Effector CD4-positive, alpha-beta T cell (primary cell): ENCODE data around the gene PHACTR3.
"Not testable (repeated sequence)": the region's sequence is repeated elsewhere in the genome, so short reads cannot be mapped to it uniquely, and the experiment has no call there.

Experiments
- DNase-seq: peaks from one replicate; pipeline ENCODE4 v3.0.0-alpha.2; 2020

Gene PHACTR3

DNA sequence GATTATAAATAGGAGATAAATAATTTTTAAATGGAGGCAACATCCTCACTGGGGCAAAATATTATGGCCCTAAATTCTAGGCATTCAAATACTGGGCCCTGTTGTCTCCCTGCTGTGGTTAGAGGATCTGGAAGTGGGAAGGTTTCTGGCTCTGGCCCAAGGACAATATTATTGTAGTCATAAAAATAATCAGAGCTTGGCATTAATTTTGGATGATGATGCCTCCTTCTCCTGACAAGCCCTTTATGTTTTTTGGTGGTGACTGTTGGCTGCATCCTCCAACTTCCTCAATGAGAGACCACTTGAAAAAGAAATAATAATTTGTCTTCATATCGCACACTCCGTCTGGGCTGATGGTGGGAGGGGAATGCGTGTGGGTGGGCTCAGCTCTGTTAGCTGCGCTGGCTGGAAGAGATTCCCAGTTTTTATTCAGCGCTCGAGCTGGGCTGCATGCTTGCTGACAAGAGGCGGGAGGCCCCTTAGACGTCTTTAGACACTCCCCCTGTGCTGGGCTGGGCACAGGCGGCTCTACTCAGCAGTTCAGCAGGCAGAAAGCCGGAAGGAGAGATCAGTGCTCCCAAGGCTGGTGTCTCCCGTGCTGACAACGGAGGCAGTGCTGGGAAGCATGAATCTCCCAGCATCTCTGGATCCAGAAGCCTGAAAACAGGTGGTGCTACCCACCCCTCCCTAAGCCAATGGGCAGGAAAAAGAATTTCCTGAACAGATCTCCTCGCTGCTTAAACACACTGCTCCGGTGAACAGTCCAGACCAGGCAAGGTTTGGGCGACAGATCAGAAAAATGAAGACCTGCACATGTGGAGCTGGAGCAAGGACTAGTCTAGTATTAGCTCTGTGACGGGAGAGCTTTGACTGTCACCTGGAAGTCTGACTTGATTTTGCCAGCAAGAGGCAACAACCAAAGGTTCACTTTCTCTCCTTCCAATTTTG, 231.4 kb downstream of the PHACTR3 start:
- no peak for DNase-seq

DNA sequence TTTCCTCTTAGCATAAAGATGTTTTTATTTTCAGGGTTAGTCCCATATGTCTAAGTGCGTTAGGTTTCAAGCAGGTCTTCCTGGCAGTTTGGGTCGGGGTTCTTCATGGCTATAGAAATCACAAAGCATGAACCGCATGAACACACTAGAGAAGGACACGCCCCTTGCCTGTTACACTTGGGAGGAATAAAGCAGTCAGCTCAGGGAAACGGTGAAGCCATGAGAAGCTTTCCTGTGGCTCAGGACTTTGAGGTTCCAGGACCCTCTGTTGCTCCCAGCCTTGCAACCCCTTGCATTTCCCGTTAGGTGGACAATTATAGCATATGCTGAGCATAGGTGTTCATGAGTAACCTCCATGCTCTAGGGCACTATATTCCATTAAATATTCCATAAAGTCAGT, 232.4 kb downstream of the PHACTR3 start:
- no peak for DNase-seq

DNA sequence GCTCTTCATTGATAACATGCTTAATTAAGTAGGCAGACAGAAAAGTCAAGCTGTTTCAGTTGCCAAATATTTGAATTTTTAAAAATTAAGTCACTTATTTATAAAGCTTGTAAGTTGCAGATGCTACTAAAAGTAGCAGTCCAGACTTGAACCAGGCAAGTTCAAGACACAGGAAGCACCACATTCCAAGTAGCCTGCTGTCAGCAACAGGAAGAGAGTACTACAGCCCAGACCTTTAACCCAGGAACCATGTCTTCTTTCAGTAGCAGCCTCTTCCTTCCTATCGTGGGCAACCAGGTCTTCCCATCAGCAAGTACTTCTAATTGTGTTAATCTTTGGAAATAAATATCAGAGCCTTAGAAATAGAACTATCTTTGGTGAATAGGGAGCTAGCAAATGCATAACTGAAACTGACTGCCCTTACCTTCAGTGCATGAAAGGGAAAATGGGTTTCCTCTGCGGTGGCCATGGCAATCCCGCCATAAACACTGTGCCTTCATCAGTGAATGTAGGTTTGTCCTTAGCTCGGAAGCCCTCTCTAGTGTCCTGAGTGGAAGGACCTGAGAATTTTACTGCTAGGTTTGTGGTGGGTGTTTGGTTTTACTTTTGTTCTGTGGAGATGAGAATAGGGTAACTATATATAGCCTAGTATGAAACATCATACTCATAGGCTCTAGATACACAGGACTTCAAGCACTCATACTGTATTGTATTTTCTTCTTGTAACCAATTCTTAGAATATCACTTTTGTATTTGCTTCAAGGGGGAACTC, 233.5 kb downstream of the PHACTR3 start:
- no peak for DNase-seq

DNA sequence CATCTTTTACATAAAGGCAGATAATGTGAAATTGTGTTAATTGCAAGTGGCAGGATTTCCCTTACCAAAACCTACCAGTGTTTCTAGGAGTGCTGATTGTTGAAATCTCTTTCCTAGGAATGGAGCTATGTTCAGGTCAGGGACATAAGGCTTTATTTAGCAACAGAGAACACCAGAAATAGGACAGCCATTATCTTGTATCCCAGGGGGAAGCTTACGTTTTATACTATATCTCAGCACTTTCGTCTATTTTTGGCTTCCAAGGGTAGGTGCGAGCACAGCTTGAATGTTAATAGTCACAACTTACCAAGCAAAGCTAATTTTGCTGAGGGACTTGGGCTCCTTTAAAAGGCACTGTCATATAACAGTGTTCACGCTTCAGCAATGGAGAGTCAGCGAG, 235.1 kb downstream of the PHACTR3 start:
- no peak for DNase-seq

DNA sequence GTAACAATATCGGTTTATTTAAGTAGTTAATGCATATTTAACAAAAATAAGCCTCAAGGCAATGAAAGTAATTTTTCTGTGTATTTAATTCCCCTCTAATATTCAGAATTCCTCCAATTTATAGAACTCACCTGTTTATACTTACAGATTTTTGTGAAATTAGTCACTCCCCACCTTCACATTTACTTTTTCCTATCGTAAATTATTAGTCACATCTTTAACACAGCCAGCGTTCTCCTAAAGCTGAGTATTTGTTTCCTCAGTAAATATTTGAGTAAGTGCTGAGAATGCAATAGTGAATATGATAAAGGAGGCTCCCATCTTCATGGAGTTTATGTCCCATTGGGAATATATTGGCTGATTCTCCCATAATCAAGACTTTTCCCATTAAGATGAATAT, 241.1 kb downstream of the PHACTR3 start:
- DNase-seq = no peak

DNA sequence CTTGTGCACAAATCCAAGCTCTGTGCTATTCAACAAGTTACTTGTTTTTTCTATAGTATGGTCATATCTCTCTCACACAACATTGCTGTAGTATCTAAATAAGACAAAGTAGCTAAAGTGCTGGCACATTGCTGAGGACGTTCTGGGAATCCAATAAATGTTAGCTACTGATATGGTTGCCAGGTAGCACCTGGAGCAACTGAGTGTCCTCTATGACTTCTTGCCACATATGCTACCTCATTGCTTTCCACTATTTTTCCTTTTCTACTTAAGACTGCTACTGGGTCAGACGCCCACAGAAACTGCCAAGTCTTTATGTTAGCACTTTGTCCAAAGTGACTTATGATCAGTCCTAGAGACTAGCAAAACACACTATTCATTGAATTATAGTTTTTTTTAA, 243.8 kb downstream of the PHACTR3 start:
- DNase-seq = no peak

DNA sequence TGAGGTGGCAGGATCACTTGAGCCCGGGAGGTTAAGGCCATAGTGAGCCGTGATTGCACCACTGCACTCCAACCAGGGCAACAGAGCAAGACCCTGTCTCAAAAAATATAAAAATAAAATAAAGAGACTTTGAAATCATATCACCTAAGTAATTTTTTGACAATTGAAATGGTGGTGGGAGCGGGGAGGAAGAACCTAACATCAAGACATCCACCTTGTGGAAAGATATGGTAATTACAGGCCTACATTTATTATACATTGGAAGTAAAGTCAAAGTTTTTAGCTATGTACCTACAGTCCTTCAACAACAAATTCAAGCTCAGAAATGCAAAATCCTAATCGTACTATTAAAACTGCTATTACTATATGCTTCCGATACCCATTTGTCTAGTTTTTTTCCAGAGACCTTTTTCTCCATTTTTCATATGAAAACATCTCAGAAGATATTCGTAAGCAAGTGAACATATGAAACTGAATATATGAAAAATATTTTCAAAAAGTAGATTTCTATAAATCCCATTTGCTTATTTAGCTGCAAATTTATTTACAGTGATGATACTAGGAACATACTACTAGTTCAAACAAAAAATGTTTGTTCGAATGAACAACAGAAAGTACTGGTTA, 245.8 kb downstream of the PHACTR3 start:
- no peak for DNase-seq

DNA sequence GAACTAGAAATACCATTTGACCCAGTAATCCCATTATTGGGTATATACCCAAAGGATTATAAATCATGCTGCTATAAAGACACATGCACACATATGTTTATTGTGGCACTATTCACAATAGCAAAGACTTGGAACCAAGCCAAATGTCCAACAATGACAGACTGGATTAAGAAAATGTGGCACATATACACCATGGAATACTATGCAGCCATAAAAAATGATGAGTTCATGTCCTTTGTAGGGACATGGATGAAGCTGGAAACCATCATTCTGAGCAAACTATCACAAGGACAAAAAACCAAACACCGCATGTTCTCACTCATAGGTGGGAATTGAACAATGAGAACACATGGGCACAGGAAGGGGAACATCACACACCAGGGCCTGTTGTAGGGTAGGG, 252.2 kb downstream of the PHACTR3 start:
- DNase-seq = not testable (repeated sequence)

DNA sequence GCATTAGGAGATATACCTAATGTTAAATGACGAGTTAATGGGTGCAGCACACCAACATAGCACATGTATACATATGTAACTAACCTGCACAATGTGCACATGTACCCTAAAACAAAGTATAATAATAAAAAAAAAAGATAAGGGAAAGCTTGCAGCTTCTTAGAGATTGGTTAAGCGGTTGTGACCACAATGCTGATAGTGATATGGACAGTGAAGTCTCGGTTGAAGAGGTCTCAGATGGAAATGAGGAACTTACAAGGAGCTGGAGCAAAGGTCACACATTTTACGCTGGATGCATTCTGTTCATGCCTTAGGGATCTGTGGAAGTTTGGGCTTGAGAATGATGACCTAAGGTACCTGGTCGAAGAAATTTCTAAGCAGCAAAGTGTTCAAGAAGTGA, 252.6 kb downstream of the PHACTR3 start:
- DNase-seq = not testable (repeated sequence)

DNA sequence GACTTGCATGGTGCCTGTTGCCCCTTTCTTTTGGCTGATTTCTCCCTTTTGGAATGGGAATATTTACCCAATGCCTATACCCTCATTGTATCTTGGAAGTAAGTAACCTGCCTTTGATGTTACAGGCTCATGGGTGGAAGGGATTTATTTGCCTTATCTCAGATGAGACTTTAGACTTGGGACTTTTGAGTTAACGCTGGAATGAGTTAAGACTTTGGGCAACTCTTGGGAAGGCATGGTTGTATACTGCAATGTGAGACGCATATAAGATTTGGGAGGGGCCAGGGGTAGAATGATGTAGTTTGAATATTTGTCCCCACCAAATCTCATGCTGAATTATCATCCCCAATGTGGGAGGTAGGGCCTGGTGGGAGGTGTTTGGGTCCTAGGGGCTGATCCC, 253.6 kb downstream of the PHACTR3 start:
- DNase-seq = no peak

DNA sequence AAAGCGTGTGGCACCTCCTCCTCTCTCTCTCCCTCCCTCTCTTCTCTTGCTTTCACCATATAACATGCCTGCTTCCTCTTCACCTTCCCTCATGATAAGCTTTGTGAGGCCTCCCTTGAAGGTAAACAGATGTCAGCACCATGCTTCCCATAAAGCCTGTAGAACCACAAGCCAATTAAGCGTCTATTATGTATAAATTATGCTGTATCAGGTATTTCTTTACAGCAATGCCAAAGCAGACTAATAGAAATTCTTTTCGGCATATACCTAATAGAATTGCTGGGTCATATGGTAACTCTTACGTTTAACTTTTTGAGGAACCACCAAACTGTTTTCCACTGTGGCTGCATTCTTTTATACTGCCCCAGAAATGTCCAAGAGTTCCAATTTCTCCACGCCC, 254.1 kb downstream of the PHACTR3 start:
- DNase-seq = no peak

DNA sequence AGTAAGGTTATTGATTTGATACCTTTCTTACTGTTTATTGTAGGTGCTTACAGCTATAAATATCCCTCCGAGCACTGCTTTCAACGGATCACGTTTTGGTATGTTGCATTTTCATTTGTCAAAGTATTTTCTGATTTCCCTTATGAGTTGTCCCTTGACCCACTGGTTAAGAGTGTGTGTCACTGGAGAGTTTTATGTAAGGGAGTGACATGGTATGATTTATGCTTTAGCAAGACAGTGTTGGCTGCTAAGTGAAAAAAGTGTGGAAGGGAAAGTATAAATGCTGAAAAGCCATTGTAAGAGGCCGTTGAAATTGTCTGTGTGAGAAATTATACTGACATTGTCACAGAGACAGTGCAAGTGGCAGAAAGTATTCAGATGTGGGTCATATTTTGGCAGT, 257.1 kb downstream of the PHACTR3 start:
- no peak for DNase-seq

DNA sequence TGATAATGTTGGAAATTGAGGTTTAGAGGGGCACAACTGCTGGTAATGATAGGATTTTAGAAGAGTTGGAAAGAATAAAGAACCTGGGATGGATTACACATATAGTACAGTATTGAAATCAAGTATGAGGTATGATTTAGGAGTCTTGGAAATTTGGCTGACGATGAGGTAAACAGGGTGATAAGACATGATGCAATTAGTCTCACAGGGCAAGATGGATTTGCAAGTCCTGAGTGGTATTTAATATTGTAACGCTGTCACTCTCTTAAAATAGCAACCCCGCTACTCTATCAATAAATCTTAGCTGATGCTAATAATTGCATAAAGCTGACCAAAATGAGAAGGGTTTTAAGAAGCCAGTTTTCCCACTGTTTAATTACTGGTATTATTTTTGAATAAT, 258.7 kb downstream of the PHACTR3 start:
- DNase-seq = no peak

DNA sequence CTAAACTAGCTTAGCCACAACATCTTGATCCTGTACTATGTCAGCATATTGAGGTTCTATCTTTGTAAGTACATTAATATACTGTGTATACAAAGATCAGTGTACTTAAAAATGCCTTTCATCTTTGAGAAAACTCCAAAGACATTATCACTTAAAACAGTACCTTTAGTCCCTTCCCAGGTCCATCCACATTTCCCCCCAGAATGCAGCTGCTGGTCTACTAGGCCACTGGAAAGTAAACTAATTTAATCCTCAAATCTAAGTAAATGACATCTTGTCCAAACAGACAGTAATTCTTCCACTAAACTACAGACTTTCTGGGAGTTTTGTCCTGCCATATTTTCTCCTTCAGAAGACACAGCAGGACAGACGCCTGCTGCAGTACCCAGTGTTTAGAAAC, 260.4 kb downstream of the PHACTR3 start:
- no peak for DNase-seq

DNA sequence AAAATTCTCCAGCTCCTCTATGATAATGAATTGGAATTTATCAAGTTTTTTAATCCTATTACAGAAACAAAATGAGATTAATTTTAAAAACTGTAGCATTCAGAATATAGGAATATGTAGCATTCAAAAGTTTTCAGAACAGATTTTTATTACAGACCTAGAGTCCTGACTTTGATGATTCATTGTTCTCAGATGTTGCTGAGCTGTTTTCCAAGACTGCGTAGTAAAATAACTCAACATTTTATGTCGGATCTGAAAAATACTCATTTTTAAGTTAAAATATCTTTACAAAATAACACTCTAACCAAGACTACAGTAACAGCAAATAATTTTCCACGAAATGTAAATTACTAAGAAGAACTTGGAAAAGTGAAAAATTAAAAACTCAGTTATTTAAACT, 262.0 kb downstream of the PHACTR3 start:
- no peak for DNase-seq

DNA sequence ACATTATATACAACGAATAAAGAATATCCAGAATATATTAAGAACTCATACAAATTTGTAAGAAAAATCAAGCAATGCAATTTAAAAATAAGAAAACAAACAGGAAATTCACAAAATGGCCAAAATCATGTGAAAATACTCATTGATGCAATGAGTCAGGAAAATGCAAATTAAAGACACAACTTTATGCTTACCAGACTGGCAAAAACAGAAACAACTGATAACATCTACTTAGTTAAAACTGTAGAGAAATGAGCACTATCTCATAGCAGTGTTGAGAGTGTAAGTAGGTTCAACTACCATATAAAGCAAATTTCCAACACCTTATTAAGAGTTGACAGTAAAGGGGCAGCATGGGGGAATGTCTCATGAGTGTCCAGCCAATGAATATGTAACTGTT, 266.8 kb downstream of the PHACTR3 start:
- no peak for DNase-seq

DNA sequence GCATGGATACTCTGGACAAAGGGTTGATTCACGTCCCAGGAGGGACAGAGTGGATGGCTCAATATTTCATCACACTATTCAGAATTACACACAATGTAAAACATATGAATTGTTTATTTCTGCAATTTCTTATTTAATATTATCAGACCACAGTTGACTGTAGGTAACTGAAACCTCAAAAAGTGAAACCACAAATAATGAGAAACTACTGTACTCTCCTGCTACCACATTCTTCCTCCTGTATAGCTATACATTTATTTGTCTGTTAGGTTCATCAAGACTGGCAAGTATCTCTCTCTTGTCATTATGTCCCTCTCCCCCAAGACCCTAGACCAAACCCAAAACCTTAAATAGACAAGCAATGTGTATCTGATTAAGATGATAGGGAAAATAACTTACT, 269.1 kb downstream of the PHACTR3 start:
- no peak for DNase-seq

DNA sequence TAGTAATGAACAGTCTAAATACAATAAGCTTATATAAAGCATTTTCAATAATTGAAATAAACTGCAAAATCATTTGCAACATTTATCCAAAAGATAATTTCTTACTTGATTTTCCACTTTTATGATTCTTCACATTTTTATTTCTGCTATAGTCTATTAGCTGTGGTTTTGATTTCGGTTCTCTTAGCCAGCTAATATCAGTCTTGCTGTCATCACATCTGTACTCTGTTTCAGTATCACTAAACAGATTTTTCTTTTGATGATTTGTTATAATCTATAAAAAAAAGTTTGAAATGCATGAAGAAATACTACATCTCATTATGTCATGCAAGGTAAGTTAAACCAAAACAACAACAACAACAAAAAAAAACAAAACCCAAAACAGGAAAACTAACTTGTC, 275.9 kb downstream of the PHACTR3 start:
- DNase-seq = no peak

DNA sequence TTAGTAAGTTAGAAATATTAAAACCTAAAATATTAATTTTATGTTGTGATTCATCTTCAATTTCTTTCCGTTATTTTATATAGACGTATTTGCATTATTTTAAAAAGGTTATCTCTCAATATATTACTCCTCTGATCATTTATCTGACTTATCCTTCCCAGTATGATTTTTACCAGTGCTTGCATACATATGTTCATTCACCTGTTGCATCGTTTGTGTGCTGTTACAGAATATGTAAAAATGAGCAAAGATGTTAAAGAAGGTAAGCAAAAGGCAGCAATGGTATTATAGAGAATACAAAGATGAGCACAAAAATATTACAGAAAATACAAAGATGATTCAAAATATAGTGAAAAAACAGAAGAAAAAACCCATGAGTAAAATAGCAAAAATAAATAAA, 280.2 kb downstream of the PHACTR3 start:
- no peak for DNase-seq

DNA sequence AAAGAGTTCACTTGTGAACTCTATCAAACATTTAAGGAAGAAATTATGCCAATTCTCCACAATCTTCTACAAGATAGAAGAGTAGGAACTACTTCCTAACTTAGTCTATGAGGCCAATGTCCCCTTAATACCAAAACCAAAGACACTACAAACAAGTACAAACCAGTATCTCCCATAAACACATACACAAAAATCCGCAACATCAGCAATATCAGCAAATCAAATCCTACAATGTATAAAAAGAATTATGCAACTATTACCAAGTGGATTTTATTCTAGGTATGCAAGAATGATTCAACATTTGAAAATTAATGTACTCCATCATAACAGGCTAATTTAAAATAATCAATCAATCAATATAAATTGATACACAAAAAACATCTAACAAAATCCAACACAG, 283.7 kb downstream of the PHACTR3 start:
- no peak for DNase-seq

DNA sequence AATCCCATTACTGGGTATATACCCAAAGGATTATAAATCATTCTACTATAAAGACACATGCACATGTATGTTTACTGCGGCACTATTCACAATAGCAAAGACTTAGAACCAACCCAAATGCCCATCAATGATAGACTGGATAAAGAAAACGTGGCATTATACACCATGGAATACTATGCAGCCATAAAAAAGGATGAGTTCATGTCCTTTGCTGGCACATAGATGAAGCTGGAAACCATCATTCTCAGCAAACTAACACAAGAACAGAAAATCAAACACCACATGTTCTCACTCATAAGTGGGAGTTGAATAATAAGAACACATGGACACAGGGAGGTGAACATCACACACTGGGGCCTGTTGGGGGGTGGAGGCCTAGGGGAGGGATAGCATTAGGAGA, 285.7 kb downstream of the PHACTR3 start:
- DNase-seq = not testable (repeated sequence)

DNA sequence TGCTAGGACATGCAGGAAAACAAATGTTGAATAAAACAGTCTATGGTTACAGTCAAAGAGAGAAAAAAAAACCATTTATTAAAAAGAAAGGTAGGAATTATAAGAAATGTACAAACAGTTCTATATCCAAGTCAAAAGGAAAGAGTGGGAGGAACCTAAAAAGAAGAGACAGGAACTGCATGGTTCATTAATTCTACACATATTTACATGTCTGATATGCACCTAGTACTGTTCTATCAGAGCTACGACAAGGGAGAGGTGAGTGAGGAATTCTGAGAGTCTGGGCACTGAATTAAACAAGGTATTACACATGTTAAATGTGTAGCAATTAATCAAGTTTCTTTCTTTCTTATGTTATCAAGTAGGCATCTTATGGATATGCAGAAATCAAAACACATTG, 287.2 kb downstream of the PHACTR3 start:
- no peak for DNase-seq

DNA sequence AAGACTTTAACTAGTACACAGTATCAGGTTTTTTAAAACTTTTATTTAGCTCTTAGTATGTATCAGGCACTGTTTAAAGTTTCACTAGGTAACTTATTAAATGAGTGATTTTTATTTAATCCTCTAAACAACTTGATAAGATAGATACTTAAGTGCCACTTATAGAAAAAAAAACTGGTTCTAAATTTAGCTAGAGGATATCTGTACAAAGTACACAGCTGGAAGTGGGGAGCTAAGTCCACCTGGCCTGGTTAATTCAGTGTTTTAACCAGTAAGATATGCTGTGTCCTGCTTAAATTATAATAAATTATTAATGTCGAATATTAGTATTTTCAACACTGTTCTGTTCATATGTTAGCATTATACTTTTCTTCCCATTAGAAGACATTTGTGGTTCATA, 291.6 kb downstream of the PHACTR3 start:
- DNase-seq = no peak
